HG03097 (cell line): ENCODE measurements around the gene ANO2.
"Not testable (repeated sequence)": the region's sequence is repeated elsewhere in the genome, so short reads cannot be mapped to it uniquely, and the experiment has no call there.

ENCODE experiments used
- ATAC-seq: cut with Tn5 transposase; IDR thresholded peaks from one replicate; pipeline ENCODE4 v1.9.1; 2021; ENCODE audit not compliant: unreplicated experiment, low FRiP score

ANO2 gene

GRCh38 chr12:5898874-5899273, 46.2 kb downstream of the ANO2 start:
- ATAC-seq: no peak

GRCh38 chr12:5889381-5890047, 55.5 kb downstream of the ANO2 start:
- ATAC-seq: no peak

GRCh38 chr12:5888816-5889315, 56.2 kb downstream of the ANO2 start:
- ATAC-seq: no peak

- not testable (repeated sequence) for ATAC-seq
Observed at GRCh38 chr12:5887819-5888218, 57.2 kb downstream of the ANO2 start.

GRCh38 chr12:5884866-5885265, 60.2 kb downstream of the ANO2 start:
- no peak for ATAC-seq

GRCh38 chr12:5884285-5884684, 60.8 kb downstream of the ANO2 start:
- no peak for ATAC-seq

GRCh38 chr12:5882511-5883190, 62.4 kb downstream of the ANO2 start:
- no peak for ATAC-seq

- no peak for ATAC-seq
Observed at GRCh38 chr12:5881666-5882065, 63.4 kb downstream of the ANO2 start.

- no peak for ATAC-seq
Observed at GRCh38 chr12:5881101-5881606, 63.9 kb downstream of the ANO2 start.

- ATAC-seq: no peak
Observed at GRCh38 chr12:5875851-5876250, 69.2 kb downstream of the ANO2 start.

GRCh38 chr12:5874514-5874913, 70.5 kb downstream of the ANO2 start:
- no peak for ATAC-seq

- no peak for ATAC-seq
Observed at GRCh38 chr12:5873281-5873919, 71.7 kb downstream of the ANO2 start.

GRCh38 chr12:5872745-5873144, 72.3 kb downstream of the ANO2 start:
- no peak for ATAC-seq

GRCh38 chr12:5871741-5872140, 73.3 kb downstream of the ANO2 start:
- no peak for ATAC-seq

- ATAC-seq: no peak
Observed at GRCh38 chr12:5870183-5870582, 74.9 kb downstream of the ANO2 start.

GRCh38 chr12:5868625-5869295, 76.3 kb downstream of the ANO2 start:
- no peak for ATAC-seq

- ATAC-seq: no peak
Observed at GRCh38 chr12:5865397-5865796, 79.7 kb downstream of the ANO2 start.

- ATAC-seq: no peak
Observed at GRCh38 chr12:5864972-5865371, 80.1 kb downstream of the ANO2 start.

- no peak for ATAC-seq
Observed at GRCh38 chr12:5864301-5864700, 80.8 kb downstream of the ANO2 start.

GRCh38 chr12:5861416-5861815, 83.6 kb downstream of the ANO2 start:
- no peak for ATAC-seq

GRCh38 chr12:5856692-5857091, 88.4 kb downstream of the ANO2 start:
- ATAC-seq: no peak
